Keratinocyte (primary cell): ENCODE data around the gene CDADC1.

Experiments used
- CTCF ChIP-seq, 3 experiments: IDR thresholded peaks in 1 of 3; conservative IDR thresholded peaks in 1 of 3; optimal IDR thresholded peaks in 1 of 3; 2 replicates in 2 of 3; 3 replicates in 1 of 3; pipeline versions ENCODE3 to v1.5.1; 2011; ENCODE audit warnings: low read length in 3 of 3, mild to moderate bottlenecking in 3 of 3, moderate library complexity in 2 of 3, control low read depth in 1 of 3, inconsistent platforms in 1 of 3; ENCODE audit not compliant: insufficient read depth in 2 of 3; ENCODE audit errors: extremely low read depth in 1 of 3
- EZH2 ChIP-seq: IDR thresholded peaks from one replicate; pipeline ENCODE4 v1.6.1; 2012; ENCODE audit warnings: inconsistent platforms, mild to moderate bottlenecking, low read length, moderate library complexity

- TF ChIP-seq EZH2 = no peak
- no peak for TF ChIP-seq CTCF (optimal IDR thresholded peaks at IDR 0.05 in 1 of 3, IDR thresholded peaks at IDR 0.05 in 1 of 3, conservative IDR thresholded peaks at IDR 0.05 in 1 of 3; ENCODE audit: extremely low read depth in 1 of 3, insufficient read depth in 2 of 3, low read length in 3 of 3)
These were observed 92.4 kb downstream of the CDADC1 start for GRCh38 chr13:49340161-49340560.
